Measurements from ENCODE around the gene ASTL.
A peak's percentile ranks its signal among the peaks of the same experiment; 100 is the strongest.

The ASTL gene

GRCh38 chr2:96117701-96118588 is 20.4 kb downstream of the ASTL start:
- H3K27ac ChIP-seq (ENCODE audit: extremely low read depth, low read depth, low read length), result no peak overlapping the region
- no peaks in the 10 kb centered on the region for H3K9me3 ChIP-seq (ENCODE audit: control insufficient read depth, insufficient read depth, low read depth, low read length)
- no peaks in the 10 kb centered on the region for H3K4me1 ChIP-seq (ENCODE audit: control insufficient read depth, insufficient read depth, low read length)
- CTCF ChIA-PET, result interaction anchor here (0.6 to 3.0 kb wide), 22 partner anchors 7 to 144 kb away, joined by 3 to 29 read pairs (median 5); partner anchors contain the start of gene ASTL
- TF ChIP-seq ZBTB21 (tag by site-specific recombination; IDR thresholded peaks at IDR 0.05) (no peak), ZNF560 (tag by site-specific recombination; IDR thresholded peaks at IDR 0.05; ENCODE audit: borderline replicate concordance) (no peak), ZNF585B (tag by site-specific recombination; IDR thresholded peaks at IDR 0.05) (no peak), ZNF354C (tag by site-specific recombination; IDR thresholded peaks at IDR 0.05; ENCODE audit: borderline replicate concordance, low read depth) (no peak), ZNF449 (tag by site-specific recombination; IDR thresholded peaks at IDR 0.05) (no peak), SP3 (tag by site-specific recombination; IDR thresholded peaks at IDR 0.05) (no peak), KLF7 (tag by site-specific recombination; IDR thresholded peaks at IDR 0.05; ENCODE audit: borderline replicate concordance) (no peak), OVOL3 (tag by site-specific recombination; IDR thresholded peaks at IDR 0.05) (no peak), ZNF2 (tag by site-specific recombination; IDR thresholded peaks at IDR 0.05) (no peak), ZNF747 (tag by site-specific recombination; IDR thresholded peaks at IDR 0.05) (no peak), ZNF280C (tag by site-specific recombination; IDR thresholded peaks at IDR 0.05) (no peak), ZNF175 (tag by site-specific recombination; IDR thresholded peaks at IDR 0.05) (no peak), ZNF426 (tag by site-specific recombination; IDR thresholded peaks at IDR 0.05) (no peak), ZNF146 (tag by site-specific recombination; IDR thresholded peaks at IDR 0.05) (no peak), GLIS2 (tag by site-specific recombination; IDR thresholded peaks at IDR 0.05) (no peak)
- no peak overlapping the region for H3K4me3 ChIP-seq (ENCODE audit: low read depth, low read length)
- POLR2A ChIA-PET, result interaction anchor here (1.2 kb wide), 1 partner anchor 21 kb away, joined by 3 read pairs; no protein-coding TSS in a partner anchor
- H3K36me3 ChIP-seq (ENCODE audit: control insufficient read depth in 2 of 2, insufficient read depth in 1 of 2, low read length in 2 of 2), result no peaks in the 10 kb centered on the region

- POLR2A ChIA-PET, result interaction anchor here (0.6 to 1.2 kb wide), 2 partner anchors 22 to 540 kb away, joined by 3 to 5 read pairs; no protein-coding TSS in a partner anchor
- peak; percentile 33 for TF ChIP-seq ZBTB26 (tag by site-specific recombination; optimal IDR thresholded peaks at IDR 0.05)
- no peak for TF ChIP-seq GLI2 (tag by site-specific recombination; IDR thresholded peaks at IDR 0.05; ENCODE audit: borderline replicate concordance, low read depth)
- TF ChIP-seq ZBTB11 (tag by site-specific recombination; conservative IDR thresholded peaks at IDR 0.05; ENCODE audit: low read depth), result peak; percentile 81
- TF ChIP-seq ZFP41 (tag by site-specific recombination; IDR thresholded peaks at IDR 0.05; ENCODE audit: borderline replicate concordance), result no peak
- no peak for TF ChIP-seq ZNF280D (tag by site-specific recombination; IDR thresholded peaks at IDR 0.05)
Measured at GRCh38 chr2:96116879-96117533, 21.3 kb downstream of the ASTL start.

More at GRCh38 chr2:96116879-96117533, 21.3 kb downstream of the ASTL start:
- CTCF ChIA-PET, result interaction anchor here (0.6 to 3.0 kb wide), 23 partner anchors 9 to 229 kb away, joined by 3 to 29 read pairs (median 4); partner anchors contain the start of gene ASTL
- H3K9me3 ChIP-seq (ENCODE audit: control insufficient read depth, insufficient read depth, low read depth, low read length), result no peaks in the 10 kb centered on the region
- no peaks in the 10 kb centered on the region for H3K4me1 ChIP-seq (ENCODE audit: control insufficient read depth, insufficient read depth, low read length)
- no peaks in the 10 kb centered on the region for H3K36me3 ChIP-seq (ENCODE audit: control insufficient read depth in 2 of 2, insufficient read depth in 1 of 2, low read length in 2 of 2)
- no peak overlapping the region; the same call in 1 of the 2 replicates for H3K27ac ChIP-seq (ENCODE audit: extremely low read depth, low read depth, low read length)
- H3K4me3 ChIP-seq (ENCODE audit: low read depth, low read length), result peak overlapping the region; percentile 36

Data from HEK293 (cell line).